KOPT-K1 (cell line): ENCODE measurements around the gene H1-8.
"Not testable (repeated sequence)": the region's sequence is repeated elsewhere in the genome, so short reads cannot be mapped to it uniquely, and the experiment has no call there.

Experiments
- H3K27ac ChIP-seq: fragments of 200-600 bp; sonication (generic); 2 replicates; pipeline ENCODE4 v1.5.1; 2016; ENCODE audit warnings: antibody characterized with exemption, mild to moderate bottlenecking, low read depth, low read length; ENCODE audit not compliant: poor library complexity, severe bottlenecking
- H3K36me3 ChIP-seq: fragments of 200-600 bp; sonication (generic); 2 replicates; pipeline ENCODE4 v1.5.1; 2017; ENCODE audit warnings: antibody characterized with exemption, mild to moderate bottlenecking, low read length, moderate library complexity; ENCODE audit not compliant: insufficient read depth
- H3K9me3 ChIP-seq: fragments of 200-600 bp; sonication (generic); 2 replicates; pipeline ENCODE4 v1.5.1; 2017; ENCODE audit warnings: antibody characterized with exemption, low read length, mild to moderate bottlenecking; ENCODE audit not compliant: insufficient read depth, poor library complexity, severe bottlenecking

H1-8 gene

GRCh38 chr3:129506231-129506742 lies 36.7 kb upstream of the H1-8 start:
- H3K9me3 ChIP-seq: no peaks in the 10 kb centered on the region
- no peak overlapping the region for H3K27ac ChIP-seq
- peaks cover 80% of the 10 kb centered on the region for H3K36me3 ChIP-seq

GRCh38 chr3:129507181-129507831 lies 35.7 kb upstream of the H1-8 start:
- Histone ChIP-seq H3K27ac (no peak overlapping the region), H3K36me3 (peaks cover 82% of the 10 kb centered on the region), H3K9me3 (no peaks in the 10 kb centered on the region)

DNA sequence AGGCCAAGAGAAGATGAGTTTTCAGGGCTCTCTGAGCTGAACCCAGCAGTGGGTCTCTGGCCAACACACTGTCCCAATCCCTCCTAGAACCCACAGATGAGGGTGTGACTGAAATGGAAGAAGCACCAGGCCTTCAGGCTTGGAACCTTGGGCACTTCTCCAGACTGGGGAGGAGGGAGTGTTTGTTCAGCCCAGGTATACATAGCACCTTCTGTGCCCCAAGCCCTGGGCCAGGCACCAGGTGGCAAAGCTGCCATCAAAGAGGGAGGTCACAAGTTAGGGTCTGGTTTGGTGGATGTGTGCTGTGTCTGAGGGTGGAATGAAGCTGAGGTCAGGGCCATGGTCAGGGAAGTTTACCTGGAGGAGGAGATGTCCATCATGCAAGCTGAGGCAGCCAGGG lies 30.4 kb upstream of the H1-8 start:
- no peaks in the 10 kb centered on the region for H3K9me3 ChIP-seq
- peaks cover 71% of the 10 kb centered on the region for H3K36me3 ChIP-seq

DNA sequence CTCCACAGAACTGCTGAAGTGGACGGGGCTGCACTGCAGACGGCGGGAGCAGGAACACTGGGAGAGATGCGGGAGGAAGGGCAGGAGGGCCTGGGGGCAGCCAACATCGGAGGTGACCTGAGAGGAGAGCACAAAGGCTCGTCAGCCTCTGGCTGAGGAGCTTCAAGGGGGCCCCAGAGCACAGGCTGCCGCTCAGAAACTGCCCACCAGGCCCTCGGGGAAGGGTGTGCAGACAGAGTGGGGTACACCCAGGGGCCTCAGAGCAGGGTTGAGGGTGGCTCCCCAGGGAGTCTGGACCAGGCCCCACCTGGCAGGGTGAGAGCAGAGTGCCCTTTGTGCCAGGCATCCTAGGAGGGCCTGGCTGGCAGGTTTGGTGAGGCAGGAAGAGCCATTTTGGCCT lies 29.3 kb upstream of the H1-8 start:
- Histone ChIP-seq H3K36me3 (peaks cover 67% of the 10 kb centered on the region), H3K27ac (no peak overlapping the region), H3K9me3 (no peaks in the 10 kb centered on the region)

More for the DNA sequence above, 30.4 kb upstream of the H1-8 start:
- no peak overlapping the region for H3K27ac ChIP-seq

DNA sequence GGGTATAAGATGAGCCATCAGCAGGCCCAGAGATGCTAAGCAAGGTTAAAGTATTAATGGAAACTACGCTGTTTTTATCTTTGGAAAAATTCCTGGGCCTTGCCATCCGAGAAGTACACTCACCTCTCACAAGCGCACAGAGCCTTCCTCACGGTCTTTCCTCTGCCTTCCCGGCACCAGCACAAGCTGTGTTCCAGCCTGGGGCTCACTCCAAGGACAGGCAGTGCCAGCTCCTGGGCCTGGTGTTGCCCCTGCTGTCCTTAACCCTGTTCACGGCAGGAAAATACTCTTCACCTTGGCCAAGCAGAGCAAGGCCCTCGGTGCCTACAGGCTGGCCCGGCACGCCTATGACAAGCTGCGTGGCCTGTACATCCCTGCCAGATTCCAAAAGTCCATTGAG lies 28.9 kb upstream of the H1-8 start:
- Histone ChIP-seq H3K9me3 (no peaks in the 10 kb centered on the region), H3K36me3 (peaks cover 70% of the 10 kb centered on the region), H3K27ac (no peak overlapping the region)

GRCh38 chr3:129514563-129514962 lies 28.4 kb upstream of the H1-8 start:
- Histone ChIP-seq H3K36me3 (peaks cover 68% of the 10 kb centered on the region), H3K27ac (no peak overlapping the region), H3K9me3 (no peaks in the 10 kb centered on the region)

- H3K36me3 ChIP-seq: peaks cover 65% of the 10 kb centered on the region
- H3K9me3 ChIP-seq, H3K27ac ChIP-seq: not testable (repeated sequence)
Observed at GRCh38 chr3:129515108-129515820, 27.7 kb upstream of the H1-8 start.

- H3K27ac ChIP-seq, H3K9me3 ChIP-seq: not testable (repeated sequence)
- peaks cover 59% of the 10 kb centered on the region for H3K36me3 ChIP-seq
Observed at GRCh38 chr3:129515821-129516432, 27.0 kb upstream of the H1-8 start.

GRCh38 chr3:129517516-129517915 lies 25.5 kb upstream of the H1-8 start:
- Histone ChIP-seq H3K9me3 (no peaks in the 10 kb centered on the region), H3K27ac (no peak overlapping the region), H3K36me3 (peaks cover 46% of the 10 kb centered on the region)

DNA sequence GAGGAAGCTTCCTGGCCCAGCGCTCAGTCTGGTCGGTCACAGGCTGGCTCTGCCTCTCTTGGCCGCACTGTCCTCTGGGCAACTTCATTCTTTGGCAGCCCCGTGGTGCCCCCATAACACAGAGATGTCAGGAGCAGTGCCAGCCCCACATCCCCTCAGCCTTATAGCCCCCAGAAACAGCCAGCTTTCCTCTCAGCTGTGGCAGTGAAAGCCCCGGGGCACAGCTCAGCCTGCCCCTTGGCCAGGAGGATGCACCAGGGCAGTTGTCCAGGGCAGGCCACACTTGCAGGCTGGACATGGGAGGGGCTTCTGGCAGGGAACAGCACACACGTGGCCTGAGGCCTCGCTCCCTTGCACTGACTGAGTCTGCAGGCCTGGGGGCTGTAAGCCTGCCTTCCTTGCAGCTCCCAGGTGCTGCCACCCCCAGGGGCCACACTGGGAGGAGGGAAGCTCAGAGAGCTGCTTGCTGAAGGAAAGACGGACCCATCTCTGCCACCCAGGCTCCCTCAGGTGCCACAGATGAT lies 24.9 kb upstream of the H1-8 start:
- Histone ChIP-seq H3K36me3 (peaks cover 40% of the 10 kb centered on the region; the same call in 1 of the 2 replicates), H3K27ac (no peak overlapping the region), H3K9me3 (no peaks in the 10 kb centered on the region)

GRCh38 chr3:129518581-129518980 lies 24.4 kb upstream of the H1-8 start:
- Histone ChIP-seq H3K9me3 (no peaks in the 10 kb centered on the region), H3K27ac (no peak overlapping the region), H3K36me3 (peaks cover 35% of the 10 kb centered on the region; the same call in 1 of the 2 replicates)

GRCh38 chr3:129519449-129519848 lies 23.5 kb upstream of the H1-8 start:
- no peak overlapping the region for H3K27ac ChIP-seq
- H3K9me3 ChIP-seq: no peaks in the 10 kb centered on the region
- peaks cover 27% of the 10 kb centered on the region; the same call in 1 of the 2 replicates for H3K36me3 ChIP-seq

DNA sequence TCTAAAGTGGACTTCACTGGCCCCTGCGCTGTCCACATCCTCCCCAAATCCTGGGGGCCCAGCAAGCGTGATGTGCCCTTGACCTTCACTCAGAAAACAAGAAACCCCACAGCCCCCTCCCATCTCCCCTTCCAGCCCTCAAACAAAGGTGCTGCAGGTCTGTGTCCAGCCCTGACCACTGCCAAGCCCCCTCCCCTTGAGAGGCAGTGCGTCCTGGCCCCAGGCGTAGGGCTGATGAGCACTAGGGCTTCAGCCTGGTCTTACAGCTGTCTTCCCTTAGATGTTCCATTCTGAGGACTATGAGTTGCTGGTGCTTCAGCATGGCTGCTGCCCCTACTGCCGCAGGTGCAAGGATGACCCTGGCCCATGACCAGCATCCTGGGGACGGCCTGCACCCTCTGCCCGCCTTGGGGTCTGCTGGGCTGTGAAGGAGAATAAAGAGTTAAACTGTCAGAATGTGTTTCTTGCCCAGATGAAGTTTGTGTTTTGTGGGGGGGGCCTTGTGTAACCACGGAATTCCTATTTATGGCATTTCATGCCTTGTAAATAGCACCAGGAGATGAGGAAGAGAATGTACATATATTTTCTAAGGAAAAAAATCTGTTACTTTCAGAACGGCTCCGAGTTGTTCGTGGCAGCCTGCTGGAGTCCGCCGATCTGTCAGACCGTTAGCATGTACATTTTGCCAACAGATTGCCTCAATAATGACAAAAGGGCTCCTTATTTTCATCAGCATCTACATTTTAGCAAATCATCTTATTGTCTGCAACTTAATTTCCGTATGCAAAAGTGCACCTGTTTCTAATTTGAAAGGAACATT lies 22.9 kb upstream of the H1-8 start:
- H3K9me3 ChIP-seq: no peaks in the 10 kb centered on the region
- no peak overlapping the region for H3K27ac ChIP-seq
- H3K36me3 ChIP-seq: peaks cover 23% of the 10 kb centered on the region; the same call in 1 of the 2 replicates

DNA sequence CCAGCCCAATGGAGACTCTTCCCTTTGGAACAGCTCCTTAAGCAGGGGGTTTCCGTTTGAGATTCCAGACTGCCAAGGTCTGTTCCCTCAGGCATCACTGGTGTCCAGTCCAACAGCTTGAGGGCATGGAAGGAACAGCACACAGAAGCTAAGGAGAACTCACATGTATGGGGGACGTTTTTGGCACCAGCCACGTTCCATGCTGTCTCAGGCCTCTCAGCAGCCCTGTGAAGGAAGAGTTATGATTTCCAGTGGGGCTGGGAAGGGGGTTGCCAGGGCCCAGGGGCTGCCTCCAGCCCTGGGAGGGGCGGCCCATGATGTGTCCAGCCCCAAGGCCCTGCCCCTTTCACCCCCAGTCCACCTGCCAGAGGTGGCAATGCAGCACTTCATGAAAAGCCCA lies 22.0 kb upstream of the H1-8 start:
- no peak overlapping the region for H3K27ac ChIP-seq
- no peaks in the 10 kb centered on the region for H3K9me3 ChIP-seq
- peaks cover 21% of the 10 kb centered on the region; the same call in 1 of the 2 replicates for H3K36me3 ChIP-seq
